Cerebellar cortex (tissue), 1 donor: Measurements from ENCODE around the gene SLC25A20.
"Not testable (repeated sequence)": the region's sequence is repeated elsewhere in the genome, so short reads cannot be mapped to it uniquely, and the experiment has no call there.

Experiments
- DNase-seq: peaks from one replicate; pipeline ENCODE4 v3.0.0-alpha.2; 2015; ENCODE audit warnings: low spot score

SLC25A20 gene

GRCh38 chr3:48847053-48847503 is 51.6 kb downstream of the SLC25A20 start:
- peak; percentile 72 for DNase-seq

DNA sequence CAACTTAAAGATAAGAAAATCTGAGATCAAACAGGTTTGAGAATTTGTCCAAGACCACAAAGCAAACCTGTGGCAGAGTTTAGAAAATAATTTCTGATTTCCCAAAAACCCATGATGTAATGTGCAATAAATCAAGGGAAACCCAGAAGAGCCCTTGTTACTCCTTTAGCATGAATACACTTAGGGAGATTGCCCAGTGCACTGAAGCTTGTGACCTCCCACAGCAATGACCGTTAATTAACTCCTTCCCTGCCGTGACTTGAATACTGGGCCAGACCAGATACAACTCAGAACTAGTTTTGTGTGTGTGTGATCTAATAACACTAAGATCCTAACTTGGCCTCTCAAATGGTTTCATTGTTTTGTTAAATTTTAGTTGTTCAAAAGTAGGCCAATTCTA is 53.5 kb downstream of the SLC25A20 start:
- no peak for DNase-seq

- DNase-seq, result no peak
These were observed 61.5 kb downstream of the SLC25A20 start for GRCh38 chr3:48837163-48837562.

- no peak for DNase-seq
These were observed 62.9 kb downstream of the SLC25A20 start for GRCh38 chr3:48835650-48836366.

DNA sequence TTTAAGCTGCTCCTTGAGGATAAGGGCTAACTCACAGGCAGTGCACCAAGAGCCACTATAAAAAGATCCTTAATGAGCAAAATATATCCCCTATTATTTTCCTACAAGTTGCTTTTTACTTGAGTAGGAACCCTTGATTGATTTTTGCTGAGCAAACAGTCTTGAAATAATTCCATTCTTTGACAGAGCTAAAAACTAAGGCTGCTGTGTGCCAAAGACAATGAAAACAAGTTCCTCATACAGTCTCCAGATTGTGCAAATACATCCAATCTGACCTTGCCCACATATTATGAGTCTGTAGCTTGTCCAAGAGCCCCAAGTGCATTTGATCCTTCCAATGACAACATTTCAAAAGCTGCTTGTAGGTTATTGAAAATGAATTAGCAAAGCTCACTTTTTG is 66.0 kb downstream of the SLC25A20 start:
- no peak for DNase-seq

DNA sequence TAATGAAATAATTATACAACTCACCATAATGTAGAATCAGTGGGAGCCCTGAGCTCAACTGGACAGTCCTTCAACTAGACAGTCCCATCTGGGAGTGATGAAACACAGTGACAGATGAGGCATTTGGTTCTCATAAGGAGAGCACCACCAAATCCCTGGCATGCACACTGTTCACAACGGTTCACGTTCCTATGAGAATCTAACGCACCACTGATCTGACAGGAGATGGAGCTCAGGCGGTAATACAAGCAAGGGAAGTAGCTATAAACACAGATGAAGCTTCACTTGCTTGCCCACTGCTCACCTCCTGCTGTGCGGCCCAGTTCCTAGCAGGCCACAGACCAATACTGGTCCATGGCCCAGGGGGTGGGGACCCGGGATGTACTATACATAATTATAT is 68.0 kb downstream of the SLC25A20 start:
- DNase-seq, result peak; percentile 20

GRCh38 chr3:48829525-48829924 is 69.2 kb downstream of the SLC25A20 start:
- not testable (repeated sequence) for DNase-seq

DNA sequence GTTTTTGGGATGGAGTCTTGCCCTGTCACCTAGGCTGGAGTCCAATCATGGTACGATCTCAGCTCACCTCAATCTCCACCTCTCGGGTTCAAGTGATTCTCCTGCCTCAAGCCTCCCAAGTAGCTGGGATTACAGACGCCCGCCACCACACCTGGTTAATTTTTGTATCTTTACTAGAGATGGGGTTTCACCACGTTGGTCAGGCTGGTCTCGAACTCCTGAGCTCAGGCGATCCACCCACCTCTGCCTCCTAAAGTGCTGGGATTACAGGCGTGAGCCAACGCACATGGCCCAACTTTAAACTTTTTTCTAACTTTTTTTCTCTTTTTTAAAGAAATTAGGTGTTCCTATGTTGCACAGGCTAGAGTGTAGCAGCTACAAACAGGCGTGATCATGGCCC is 70.8 kb downstream of the SLC25A20 start:
- not testable (repeated sequence) for DNase-seq

DNA sequence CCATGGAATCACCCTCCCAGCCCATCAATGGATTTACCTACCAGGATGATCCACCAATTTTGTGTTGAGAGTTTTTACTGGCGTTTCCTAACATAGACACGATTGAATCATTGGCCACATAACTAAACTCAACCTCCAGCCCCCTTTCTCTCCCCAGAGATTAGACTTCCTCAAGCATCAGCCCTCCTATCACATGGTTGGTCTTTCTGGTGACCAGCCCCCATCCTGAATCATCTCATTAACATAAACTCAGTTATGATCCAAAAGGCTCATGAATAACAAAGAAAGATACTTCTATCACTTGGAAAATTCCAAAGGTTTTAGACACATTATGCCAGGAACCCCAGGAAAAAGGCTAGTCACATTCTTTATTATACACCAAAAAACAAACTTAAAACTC is 72.2 kb downstream of the SLC25A20 start:
- no peak for DNase-seq

DNA sequence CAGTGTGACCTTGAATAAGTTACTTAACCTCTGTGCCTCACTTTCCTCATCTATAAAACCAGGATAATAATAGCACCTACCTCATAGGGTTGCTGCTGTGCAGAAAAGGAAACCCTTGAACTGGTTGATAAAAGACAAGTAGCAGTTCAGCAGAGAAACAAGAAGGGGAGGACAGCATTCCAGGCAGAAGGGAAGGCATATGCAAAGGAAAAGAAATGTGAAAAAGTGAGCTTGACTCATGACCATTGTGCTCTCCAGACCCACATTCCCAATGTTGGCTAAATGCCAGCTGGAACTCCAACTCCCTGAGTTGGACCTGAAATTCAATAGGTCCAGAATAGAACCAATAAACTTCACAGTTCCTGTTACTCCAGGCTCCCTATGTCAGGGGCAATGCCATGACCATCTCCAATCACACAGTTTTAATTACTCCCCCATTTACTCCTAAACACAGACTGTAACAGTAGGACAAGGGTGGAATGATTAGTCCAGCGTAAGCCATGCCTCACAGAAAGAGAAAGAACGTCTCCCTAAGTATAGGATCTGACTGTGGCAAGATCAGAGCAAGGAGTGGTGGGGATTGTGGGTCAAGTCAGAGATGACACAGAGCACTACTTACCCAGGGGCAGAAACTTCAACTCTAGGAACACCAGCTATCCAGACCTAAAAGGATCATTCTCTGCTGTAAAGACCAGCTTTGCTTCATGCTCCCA is 77.9 kb downstream of the SLC25A20 start:
- DNase-seq, result no peak

- DNase-seq, result no peak
These were observed 79.2 kb downstream of the SLC25A20 start for GRCh38 chr3:48819234-48820221.

GRCh38 chr3:48811524-48811923 is 87.2 kb downstream of the SLC25A20 start:
- no peak for DNase-seq
